ENCODE results near the gene SLC4A2.

Gene SLC4A2

DNA sequence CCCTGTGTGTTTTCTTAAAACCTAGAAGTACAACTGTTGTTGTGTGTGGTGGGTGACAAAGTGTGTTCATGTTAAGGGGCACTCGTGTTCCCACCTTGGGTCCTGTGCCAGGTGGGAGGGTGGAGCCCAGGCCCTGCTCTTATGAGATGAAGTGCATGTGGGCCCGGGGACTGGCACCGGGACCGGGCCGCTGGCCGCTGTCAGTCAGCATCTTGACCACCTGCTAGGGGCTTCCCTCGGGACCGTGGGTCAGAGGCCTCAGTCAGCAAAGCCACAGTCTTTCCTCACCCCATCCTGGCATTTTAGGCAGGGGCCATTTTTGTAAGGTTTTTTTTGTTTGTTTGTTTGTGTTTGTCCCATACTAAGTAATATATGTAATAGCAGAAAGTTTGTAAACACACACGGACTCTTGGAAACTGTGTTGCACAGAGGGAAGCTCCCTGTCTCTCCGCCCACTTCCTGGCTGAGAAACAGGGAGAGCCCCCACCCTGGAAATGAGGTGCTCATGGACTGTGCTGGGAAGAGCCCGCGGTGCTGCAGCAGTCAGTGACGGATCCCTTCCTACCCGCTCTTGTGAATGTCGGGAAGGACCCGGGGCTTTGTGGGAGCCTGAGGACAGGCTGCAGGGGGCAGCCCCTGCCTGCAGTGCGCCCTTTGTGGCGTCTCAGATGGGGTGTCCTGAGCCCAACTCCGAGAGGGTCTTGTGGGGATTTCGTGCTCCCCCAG is 40.3 kb downstream of the SLC4A2 start:
- no peak for DNase-seq

DNA sequence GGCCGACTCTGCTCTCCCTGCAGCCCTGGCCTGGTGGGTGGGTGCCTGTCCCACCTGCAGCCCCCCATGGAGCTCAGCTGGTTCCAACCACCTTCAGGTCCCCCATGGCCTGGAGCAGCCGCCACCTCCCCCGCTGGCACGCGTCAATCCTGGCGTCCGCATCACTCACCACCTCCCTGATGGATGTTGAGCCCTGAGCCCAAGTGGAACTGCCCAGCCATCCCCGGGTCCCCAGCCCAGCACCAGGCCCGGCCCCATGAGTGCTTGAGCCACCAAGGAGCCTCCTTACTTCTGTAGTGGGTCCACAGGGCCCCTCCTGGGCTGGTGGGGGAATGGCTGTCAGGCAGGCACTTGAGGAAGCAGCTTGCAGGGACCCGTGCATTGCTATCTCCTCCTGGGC is 41.5 kb downstream of the SLC4A2 start:
- no peak for DNase-seq

DNA sequence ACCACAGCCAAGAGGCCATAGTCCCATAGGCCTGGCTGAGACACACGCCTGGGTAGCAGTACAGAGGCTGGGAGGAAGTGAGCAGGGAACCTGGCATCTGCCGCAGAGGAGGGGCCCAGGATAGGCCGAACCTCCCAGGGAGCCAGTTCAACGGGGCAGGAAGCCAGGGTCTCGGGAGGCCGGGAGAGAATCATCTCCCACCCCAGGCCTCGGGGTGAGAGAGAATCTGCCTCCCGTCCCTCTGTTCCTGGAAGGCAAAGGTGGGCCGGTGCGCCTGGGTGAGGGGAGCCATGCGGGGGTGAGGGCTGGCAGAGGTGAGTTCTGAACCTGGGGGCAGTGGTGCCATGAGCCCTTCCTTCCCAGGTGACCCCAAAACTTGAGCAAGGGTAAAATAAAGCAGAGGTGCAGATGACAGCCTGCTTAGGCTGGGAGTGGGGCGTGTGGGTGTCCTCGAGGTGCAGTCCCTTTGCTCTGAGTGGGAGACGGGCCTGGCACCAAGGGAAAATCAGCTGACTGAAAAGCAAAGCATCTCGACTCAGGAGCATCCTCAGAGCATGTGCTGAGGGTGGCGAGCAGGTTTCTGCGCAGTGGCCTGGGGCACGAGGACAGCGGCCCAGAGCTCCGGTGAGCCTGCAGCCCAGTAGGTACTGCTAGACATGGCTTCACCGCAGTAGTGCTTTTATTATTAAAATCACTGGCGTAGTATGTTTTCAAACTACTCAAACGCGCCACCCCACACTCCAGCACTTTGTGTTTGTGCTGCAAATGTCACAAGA is 42.4 kb downstream of the SLC4A2 start:
- DNase-seq: no peak

DNA sequence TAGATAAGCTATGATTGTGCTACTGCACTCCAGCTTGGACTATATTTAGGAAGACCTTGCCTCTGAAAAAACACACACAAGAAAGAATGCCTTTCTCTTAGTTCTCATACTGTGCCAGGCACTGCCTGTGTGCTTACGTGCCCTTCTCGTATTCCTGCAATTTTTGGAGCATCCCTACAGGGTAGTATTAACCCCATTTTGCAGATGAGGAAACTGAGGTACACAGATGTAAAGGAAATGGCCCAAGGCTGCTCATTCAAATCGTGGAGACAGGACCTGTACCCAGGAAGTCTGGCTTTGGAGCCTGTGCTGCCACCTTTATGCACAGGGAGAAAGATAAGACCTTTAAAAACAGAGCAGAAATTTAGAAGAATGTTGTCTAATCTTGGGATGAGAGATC is 43.6 kb downstream of the SLC4A2 start:
- no peak for DNase-seq

DNA sequence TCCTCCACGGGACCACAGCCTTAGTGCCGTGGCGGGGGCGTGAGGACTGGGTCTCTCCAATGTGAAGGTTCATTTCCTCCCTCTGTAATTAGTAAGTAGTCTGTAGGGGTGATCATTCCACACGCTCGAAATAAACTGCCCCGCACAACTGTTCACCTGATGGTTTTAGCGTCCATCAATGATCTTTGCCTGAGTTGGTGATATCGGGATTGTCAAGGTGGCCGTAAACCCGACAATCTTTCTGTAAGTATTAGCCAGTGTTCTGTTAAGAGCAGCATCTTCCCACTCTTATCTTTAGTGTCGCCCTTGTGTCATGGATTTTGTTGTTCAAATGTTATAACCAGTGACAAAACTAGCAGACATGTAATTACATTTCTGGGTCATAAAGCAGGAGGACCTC is 44.6 kb downstream of the SLC4A2 start:
- DNase-seq: no peak

DNA sequence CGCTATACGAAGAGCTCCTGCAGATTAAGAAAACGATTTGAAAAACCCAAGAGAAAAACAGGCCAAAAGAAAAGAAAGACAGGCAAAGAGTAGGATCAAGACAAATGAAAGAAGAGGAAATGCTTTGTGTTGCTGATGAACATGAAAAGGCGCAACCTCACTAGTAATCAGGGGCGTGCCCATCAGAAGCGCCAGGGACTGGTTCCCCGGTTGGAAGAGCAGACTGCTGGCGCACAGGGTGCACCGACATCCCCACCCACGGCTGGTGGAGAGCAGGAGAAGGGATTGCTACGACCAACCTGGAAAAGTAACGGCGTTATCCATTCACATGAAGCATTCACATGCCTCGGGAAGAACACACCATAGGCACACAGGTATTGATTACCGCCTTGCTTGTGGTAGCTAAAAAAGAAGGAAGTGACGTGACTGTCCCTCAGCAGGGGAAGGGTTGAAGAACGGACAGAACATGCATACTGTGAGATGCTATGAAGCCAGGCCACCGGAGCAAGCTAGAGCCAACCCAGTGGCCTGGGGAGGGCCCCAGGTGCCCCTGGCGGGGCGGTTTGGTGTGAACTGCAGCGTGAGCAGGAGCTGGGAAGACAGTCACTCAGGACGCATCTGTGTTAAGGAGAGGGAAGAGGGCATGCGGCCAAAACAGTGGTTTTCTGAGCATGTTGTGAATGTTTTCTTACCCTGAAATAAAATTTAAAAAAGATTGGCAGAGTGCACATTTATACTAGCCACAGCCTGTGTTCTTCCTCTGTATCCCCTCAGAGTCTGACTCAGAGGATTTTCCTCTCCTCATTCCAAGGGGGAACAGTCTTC is 45.2 kb downstream of the SLC4A2 start:
- no peak for DNase-seq

DNA sequence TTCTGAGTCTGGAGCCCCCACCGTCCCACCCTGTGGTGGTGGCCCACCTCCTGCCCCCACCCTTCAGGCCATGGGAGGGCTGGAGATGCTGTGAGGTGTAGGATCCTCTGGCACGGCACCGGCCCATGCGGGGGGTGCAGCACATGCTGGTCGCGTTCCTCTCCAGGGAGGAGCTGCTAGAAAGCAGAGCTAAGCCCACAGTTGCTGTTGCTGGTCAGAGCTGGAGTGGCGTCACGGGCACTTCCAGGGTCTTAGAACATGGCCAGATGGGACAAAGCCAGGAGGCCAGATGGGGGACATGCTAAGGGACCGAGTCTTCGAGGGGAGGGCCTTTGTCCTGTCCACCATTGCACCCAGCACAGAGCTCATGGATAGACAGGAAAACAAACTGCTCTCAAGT is 48.5 kb downstream of the SLC4A2 start:
- DNase-seq: no peak

DNA sequence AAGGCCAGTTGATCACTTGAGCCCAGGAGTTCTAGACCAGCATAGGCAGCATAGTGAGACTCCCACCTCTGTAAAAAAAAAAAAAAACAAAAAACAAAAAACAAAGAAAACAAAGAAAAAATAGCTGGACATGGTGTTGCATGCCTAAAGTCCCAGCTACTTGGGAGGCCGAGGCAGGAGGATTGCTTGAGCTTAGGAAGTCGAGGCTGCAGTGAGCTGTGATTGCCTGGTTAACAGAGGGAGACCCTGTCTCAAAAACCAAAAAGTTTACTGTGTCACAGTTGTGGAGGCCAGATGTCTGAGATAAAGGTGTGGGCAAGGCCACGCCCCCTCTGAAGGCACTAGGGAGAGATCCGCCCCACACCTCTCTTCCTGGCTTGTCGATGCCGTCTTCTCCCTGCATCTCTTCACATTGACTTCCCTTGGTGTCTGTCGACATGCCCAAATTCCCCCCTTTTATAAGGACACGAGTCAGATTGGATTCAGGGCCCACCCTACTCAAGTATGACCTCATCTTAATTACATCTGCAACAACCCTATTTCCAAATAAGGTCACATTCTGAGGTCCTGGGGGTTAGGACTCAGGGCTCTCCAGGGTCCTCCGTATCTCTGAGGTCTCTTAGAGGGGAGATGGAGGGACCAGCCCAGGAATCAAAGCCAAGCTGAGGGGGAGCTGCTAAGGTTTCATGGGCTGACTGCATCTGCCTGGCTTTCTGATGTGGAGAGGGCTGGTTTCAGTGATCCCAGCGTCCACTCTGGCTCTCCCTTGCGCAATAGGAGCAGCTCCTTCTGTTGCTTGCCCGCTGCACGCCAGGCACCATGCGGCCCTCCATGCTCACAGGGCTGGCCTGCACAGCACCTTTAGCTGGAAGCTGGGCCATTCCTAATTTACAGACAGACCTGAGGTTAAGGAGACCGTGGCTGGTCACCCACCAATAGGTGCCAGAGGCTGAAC is 50.0 kb downstream of the SLC4A2 start:
- no peak for DNase-seq

DNA sequence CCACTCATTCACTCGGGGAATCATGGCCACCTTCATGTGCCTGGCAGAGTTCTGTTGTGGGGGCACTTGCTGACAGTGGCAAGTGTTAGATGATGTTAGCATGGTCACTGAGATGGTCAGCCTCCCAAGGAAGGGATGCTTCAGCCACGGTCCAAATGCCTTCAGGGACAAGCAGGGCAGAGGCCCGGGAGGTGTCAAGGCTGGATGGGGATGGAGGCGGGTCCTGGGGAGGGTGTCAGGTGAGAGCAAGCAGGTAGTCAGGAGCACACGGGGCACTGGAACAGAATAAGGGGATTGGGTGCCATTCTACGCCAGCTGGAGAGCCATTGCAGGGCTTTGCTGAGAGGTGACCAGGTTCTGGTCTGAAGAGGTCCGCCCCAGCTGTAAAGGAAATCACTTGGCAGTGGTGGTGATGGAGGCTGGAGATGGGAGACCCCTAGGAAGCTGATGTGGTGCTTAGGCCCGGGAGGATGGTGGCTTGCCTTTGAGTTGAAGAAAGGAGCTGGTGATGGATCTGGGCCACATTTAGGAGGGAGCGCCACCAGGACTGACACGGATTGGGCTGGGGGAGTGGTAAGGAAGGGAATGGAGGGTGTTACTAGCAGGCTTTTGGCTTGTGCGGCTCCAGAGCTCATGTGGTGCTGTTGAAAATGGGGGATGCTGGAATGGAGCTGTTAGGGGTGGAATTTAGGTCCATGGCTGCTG is 51.0 kb downstream of the SLC4A2 start:
- DNase-seq: no peak

DNA sequence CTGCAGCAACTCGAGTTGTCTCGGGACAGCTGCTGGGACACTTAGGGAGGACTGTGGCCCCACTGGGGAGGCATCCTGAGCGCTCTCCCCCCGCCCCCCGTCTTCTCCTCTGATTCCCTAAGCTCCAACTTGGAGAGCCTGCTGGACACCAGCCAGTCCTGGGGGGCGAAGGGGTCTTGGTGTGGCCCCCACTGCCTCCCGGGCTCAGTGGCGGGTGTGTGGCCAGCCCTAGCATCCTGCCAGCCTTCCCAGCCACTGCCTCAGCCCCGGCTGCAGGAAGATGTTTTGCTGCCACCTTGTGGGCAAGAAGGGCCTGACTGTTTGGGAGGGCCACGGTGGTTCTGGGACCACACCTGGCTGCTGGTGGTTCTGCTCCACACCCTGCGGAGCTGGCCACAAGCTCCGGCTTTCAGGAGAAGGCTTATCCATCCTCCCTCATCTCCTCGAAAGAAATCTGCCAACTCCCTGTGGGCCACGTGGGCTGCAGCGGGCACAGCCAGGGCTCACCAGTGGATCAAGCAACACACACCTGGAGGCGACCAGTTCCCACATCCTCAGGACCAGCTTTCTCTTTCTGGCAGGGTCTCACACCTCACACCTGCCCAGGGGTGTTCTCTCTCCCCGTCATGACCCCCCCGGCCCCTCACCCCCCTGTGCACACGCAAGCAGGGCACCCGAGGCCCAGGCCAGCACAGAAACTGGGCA is 51.7 kb downstream of the SLC4A2 start:
- no peak for DNase-seq

DNA sequence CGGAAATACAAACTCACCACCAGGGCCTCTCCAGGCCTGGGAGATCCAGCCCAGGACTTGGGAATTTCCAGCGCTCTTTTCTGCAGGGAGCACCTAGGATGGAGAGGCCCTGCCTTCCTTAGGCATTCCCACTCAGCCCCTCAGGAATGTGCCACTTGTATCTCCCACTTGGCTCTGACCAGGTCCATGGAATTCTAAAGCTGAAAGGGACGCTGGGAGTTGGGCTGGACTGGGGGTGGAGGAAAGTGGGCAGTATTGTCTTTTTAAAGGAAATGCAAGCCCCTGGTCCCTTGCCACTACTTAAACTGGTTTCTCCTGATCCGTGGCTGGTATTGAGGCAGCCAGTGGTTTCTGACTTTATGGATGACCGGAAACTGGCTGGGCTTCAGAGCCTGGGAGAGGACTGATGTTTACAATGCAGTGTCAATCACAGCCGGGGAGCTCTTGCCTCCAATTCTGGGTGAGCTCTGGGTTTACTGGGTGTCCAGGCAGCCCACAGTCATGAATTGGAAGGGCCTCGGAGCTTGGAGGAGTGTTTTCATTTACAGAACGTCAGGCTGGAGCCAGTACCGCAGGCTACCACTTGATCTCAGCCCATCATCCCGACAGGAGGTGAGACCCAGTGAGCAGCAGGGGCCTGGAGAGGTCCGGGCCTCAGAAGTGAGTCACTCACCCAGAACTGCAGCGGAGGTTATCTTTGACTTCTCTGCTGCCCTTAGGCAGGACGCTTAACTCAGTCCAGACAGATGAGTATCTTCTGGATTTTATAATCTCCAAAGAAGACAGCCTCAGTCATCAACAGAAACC is 54.2 kb downstream of the SLC4A2 start:
- DNase-seq: no peak

DNA sequence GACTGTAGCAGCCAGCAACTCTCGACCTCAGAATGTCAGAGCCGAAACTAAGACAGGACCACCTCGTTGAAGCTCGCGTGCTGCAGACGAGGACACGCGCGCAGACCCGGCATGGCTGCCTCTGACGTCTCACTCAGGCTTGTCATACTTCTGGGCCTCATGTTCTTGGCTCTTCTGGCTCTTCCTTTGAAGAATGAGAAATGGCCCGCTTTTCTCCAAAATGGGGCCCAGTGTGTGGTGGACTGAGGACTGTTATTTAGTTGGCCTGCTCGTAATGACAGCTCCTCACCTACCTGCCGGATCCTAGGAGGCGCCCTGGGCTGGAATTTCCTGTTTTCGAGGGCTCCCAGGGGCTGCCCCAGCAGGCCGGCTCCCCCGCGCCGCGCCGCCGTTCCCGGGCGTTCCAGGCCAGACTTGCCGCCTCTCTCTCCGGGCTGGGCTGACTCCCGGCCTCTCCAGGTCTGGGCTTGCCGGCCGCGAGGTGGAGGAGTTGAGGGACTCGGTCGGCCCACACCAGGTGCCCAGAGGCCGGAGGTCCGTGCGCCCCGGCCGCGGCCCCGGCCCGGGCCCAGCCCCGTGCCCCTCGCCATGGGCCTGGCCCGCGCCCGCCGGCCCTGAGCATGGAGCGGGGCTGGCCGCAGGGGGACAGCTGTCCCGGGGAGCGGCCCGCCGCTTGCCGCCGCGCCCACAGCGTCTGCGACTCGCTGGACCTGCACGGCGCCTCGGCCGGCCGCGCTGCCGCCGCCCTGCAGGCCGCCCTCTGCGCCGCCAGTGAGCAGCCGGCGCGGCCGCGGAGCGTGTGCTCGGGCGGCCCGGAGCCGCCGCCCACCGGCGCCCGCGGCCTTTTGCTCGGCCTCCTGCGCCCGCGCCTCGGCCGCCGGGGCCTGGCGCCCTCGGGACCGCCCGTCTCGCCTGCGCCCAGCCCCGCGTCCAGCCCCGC is 55.0 kb downstream of the SLC4A2 start:
- no peak for DNase-seq

DNA sequence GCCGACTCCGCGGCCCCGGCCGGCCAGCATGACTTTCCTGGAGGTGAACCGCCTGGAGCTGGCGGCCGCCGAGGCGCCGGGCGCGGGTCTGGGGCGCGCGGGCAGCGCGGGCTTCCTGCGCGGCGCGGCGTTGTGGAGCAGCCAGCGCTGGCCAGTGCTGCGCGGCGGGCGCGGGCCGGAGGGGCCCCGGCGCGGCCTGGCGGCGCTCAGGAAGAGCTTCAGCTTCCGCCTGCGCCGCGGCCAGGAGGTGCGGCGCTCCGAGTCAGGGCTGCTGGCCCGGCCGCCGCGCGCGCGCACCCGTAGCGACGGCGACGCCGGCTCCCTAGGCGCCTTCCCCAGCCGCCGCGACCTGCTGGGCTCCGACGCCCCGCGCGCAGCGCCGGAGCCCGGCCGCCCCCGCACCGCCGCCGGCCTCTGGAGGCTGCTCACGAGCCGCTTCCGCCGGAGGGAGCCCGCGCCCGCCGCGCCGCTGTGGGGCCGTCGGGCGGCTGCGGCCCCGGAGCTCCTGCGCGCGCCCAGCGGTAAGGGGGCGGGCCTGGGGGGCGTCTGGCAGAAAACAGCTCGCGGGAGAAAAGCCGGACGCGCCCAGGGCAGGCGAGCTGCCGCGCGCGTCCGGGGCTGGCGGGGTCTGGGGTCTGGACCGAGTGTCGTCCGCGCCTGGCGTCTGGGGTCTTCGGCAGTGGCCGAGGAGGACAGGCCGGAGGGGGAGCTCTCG is 55.9 kb downstream of the SLC4A2 start:
- no peak for DNase-seq

DNA sequence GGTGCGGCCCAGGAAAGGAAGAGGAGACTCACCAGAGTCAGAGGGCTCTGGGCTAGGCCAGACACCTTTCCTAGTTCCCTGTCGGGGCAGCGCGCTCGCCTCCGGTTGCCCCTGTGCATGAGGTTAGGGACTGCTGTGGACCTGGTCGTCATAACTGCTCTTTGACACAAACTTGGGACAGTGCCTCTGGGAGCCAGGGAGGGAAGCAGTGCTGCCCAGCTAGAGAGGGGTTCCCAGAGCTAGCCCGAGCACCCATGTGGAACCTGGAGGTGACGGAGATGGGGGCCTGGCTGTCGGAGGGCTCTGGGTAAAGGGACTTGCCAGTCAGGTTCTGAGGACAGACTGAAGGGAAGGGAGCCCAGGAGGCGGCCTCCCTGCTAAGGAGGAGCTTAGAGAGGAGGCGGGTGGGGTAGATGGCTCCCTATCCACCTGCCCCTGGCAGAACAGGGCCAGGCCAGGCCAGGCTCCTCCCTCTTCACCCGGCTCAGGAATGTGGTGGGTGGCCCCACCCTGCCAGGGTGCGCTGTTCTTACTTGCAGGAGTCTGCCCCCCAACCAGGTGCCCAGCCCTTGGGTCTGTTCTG is 56.5 kb downstream of the SLC4A2 start:
- DNase-seq: no peak

DNA sequence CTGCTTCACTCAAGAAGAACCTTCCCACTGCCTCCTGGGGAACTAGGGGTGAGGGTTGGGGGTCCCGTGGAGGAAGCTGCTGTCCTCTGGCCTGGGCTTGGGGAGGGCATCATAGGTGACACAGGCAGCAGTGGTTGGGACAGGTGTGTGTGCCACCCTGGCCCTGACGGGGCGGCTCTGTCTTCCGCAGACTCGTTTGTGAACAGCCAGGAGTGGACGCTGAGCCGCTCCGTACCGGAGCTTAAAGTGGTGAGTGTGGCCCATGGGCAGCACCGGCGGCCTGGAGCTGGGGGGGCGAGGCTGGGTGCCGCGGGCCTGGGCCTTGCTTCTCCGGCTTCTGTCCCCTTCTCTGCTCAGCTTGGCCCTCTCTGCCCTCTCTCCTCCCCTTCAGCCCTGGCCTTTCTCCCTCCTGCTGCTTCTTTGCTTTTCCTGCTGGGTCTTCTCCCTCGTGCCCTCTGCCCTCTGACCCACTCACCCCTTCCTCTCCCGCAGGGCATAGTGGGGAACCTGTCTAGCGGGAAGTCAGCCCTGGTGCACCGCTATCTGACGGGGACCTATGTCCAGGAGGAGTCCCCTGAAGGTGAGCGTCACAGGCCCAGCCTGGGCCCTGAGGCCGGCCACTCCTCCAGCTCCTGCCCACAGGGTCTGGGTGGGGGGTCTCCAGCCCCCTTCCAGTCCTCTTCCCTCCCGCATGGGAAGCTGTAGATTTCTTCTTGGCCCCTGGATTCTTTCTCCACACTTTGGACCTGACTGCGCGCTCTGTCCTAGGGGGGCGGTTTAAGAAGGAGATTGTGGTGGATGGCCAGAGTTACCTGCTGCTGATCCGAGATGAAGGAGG is 57.4 kb downstream of the SLC4A2 start:
- DNase-seq: no peak

DNA sequence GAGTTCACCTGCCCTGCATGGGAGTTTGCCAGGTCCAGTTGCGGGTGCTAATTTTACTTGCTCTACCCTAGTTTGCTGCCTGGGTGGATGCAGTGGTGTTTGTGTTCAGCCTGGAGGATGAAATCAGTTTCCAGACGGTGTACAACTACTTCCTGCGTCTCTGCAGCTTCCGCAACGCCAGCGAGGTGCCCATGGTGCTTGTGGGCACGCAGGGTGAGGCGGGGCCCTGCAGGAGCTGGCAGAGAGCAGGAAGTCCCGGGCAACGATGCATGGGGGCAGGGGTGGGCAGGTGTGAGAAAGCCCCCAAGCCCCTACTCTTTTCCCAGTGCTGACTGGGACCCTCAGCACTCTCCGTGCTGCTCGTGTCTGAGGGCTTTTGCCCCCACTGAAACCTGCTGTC is 58.2 kb downstream of the SLC4A2 start:
- DNase-seq: no peak

All from GF-D8 (cell line).